Measurements from ENCODE around the gene HIPK2.

DNA sequence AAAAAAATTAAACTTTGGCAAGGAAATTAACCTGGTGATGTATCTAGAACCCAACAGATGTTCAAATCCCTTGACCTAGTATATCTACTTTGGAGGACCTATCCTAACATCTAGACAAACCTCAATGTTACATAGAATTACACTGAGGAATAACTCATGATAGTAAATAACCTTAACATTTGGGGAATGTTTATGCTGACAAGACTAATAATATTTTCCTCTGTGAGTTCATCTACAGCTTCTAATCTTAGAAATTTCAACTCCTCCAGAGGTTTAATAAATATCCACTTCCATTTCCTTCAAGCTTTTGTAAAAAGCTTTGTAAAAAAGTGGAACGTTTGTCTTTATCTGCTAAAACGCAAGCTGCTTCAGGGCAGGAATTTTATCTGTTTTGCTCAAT lies 12.7 kb downstream of the HIPK2 start:
- TF ChIP-seq, protein P1, sequence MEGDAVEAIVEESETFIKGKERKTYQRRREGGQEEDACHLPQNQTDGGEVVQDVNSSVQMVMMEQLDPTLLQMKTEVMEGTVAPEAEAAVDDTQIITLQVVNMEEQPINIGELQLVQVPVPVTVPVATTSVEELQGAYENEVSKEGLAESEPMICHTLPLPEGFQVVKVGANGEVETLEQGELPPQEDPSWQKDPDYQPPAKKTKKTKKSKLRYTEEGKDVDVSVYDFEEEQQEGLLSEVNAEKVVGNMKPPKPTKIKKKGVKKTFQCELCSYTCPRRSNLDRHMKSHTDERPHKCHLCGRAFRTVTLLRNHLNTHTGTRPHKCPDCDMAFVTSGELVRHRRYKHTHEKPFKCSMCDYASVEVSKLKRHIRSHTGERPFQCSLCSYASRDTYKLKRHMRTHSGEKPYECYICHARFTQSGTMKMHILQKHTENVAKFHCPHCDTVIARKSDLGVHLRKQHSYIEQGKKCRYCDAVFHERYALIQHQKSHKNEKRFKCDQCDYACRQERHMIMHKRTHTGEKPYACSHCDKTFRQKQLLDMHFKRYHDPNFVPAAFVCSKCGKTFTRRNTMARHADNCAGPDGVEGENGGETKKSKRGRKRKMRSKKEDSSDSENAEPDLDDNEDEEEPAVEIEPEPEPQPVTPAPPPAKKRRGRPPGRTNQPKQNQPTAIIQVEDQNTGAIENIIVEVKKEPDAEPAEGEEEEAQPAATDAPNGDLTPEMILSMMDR (optimal IDR thresholded peaks at IDR 0.05 in 1 of 3, IDR thresholded peaks at IDR 0.05 in 1 of 3, conservative IDR thresholded peaks at IDR 0.05 in 1 of 3; ENCODE audit: extremely low read depth in 1 of 3, insufficient read depth in 2 of 3, low read length in 3 of 3): no peak
- no peak for TF ChIP-seq EZH2 (IDR thresholded peaks at IDR 0.05; ENCODE audit: low read length)
